ENCODE measurements around the gene MAN1A2. TPM values are rescaled to one million over a fixed set of nuclear protein-coding genes. Genes with fewer than 3 reads are reported as not detected.
"Not testable (repeated sequence)": the region's sequence is repeated elsewhere in the genome, so short reads cannot be mapped to it uniquely, and the experiment has no call there.

MAN1A2 gene
- total RNA-seq, 2 experiments from 2014 or later, result 18.3 to 22.5 TPM

DNA sequence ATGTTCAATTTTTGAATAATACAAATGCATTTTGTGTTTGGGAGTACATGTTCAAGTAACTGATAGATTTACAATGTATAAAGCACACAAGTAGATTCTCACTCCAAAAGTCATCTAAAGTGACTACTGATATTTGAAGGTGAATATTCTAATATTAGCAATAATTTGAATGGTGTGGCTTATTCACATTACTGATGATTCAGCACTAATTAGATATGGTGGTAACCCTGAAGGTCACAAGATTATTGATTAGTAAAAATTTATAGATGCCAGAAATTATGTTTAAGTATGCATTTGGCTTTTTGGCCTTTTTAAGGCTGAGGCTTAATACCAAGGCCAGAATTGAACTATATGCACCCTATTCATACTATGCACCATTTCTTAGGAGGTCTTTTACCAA, 186.2 kb downstream of the MAN1A2 start:
- Mint-ChIP-seq H3K4me1 (ENCODE audit: low read depth) (no peaks in the 10 kb centered on the region), H3K4me3 (no peak overlapping the region), H3K36me3 (no peaks in the 10 kb centered on the region), H3K9me3 (no peaks in the 10 kb centered on the region), H3K27ac (no peak overlapping the region), H3K27me3 (peaks cover 1% of the 10 kb centered on the region)
- CTCF ChIA-PET, result no interaction called here
- no peak for DNase-seq
- intact Hi-C loops (cut with micrococcal nuclease), result no loop called here
- POLR2A ChIA-PET, result no interaction called here

DNA sequence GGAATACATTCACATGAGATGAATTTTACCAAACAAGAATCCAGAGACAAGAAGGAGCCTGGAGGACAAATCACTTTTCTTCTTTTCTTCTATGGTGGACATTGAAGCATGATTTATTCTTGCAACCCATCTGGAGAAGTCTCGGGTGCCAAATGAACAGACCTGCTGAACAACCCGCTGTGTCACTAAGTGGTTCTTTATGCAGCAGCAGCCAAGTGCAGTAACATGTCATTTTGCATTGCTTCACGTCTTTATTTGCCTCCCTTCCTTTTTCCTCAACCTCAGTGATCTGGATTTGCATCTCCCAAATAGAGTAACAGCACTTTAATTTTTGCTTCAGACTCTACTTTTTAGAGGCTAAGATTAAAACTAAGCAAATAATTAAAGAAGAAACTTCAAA, 188.6 kb downstream of the MAN1A2 start:
- ChIA-PET POLR2A (no interaction called here), CTCF (interaction anchor here (1.9 kb wide), 1 partner anchor 21 kb away, joined by 9 read pairs; no protein-coding TSS in a partner anchor)
- intact Hi-C loops (cut with micrococcal nuclease), result no loop called here
- Mint-ChIP-seq H3K36me3 (peaks cover 3% of the 10 kb centered on the region), H3K9me3 (peaks cover 8% of the 10 kb centered on the region), H3K4me1 (ENCODE audit: low read depth) (no peaks in the 10 kb centered on the region), H3K4me3 (no peak overlapping the region), H3K27me3 (peaks cover 1% of the 10 kb centered on the region), H3K27ac (no peak overlapping the region)
- no peak for DNase-seq

DNA sequence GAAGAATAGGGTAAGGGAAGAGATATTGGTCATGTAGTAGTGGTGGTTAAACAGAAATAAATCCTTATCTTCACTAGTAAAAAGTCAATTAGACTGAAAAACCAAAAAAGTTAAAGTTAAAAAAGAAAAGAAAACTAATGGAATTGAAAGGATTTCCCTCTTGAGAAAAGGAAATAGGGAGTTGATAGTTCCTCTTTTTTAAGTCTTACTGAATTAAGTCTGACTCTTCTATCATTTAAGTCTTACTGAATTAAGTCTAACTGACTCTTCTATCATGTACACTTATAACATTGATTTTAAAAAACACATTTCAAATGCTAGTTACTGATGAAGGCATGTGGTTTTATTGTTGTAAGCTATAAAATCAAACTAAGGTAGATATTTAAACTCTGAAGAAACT, 189.1 kb downstream of the MAN1A2 start:
- peaks cover 1% of the 10 kb centered on the region for H3K27me3 Mint-ChIP-seq
- no peak overlapping the region for H3K4me3 Mint-ChIP-seq
- peaks cover 3% of the 10 kb centered on the region for H3K36me3 Mint-ChIP-seq
- CTCF ChIA-PET, result interaction anchor here (1.9 kb wide), 1 partner anchor 21 kb away, joined by 9 read pairs; no protein-coding TSS in a partner anchor
- no peaks in the 10 kb centered on the region for H3K4me1 Mint-ChIP-seq (ENCODE audit: low read depth)
- no peak for DNase-seq
- no peak overlapping the region for H3K27ac Mint-ChIP-seq
- POLR2A ChIA-PET, result no interaction called here
- peaks cover 8% of the 10 kb centered on the region for H3K9me3 Mint-ChIP-seq
- intact Hi-C loops (cut with micrococcal nuclease), result no loop called here

DNA sequence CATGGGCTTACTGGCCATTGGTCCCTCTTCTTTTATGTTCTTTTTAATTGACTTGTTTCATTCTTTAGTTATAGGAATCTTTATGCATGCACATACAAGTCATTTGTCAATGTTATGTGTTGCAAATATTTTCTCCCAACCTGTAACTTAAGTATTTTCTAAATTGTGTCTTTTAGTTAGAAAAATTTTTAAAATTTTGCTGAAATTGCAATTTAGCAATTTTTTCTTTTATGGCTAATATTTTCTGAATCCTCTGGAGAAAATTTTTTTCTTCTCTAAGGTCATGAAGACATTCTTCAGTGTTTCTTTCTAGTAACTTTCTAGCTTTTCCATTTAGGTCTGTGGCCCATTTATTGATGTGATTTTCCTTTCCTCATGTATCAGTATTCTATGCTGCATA, 189.7 kb downstream of the MAN1A2 start:
- POLR2A ChIA-PET, result no interaction called here
- peaks cover 3% of the 10 kb centered on the region for H3K36me3 Mint-ChIP-seq
- H3K9me3 Mint-ChIP-seq, result peaks cover 8% of the 10 kb centered on the region
- CTCF ChIA-PET, result interaction anchor here (1.9 kb wide), 1 partner anchor 22 kb away, joined by 9 read pairs; no protein-coding TSS in a partner anchor
- no peak for DNase-seq
- no peak overlapping the region for H3K4me3 Mint-ChIP-seq
- intact Hi-C loops (cut with micrococcal nuclease), result no loop called here
- H3K4me1 Mint-ChIP-seq (ENCODE audit: low read depth), result no peaks in the 10 kb centered on the region
- H3K27ac Mint-ChIP-seq, result no peak overlapping the region
- H3K27me3 Mint-ChIP-seq, result peaks cover 1% of the 10 kb centered on the region

DNA sequence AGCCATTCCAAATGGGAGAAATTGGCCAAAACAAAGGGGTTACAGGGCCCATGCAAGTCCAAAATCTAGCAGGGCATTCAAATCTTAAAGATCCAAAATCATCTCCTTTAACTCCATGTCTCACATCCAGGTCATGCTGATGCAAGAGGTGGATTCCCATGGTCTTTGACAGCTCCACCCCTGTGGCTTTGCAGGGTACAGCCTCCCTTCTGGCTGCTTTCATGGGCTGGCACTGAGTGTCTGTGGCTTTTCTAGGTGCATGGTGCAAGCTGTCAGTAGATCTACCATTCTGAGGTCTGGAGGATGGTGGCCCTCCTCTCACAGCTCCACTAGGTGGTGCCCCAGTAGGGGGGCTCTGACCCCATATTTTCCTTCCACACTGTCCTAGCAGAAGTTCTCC, 191.2 kb downstream of the MAN1A2 start:
- H3K27me3 Mint-ChIP-seq; H3K4me3 Mint-ChIP-seq; DNase-seq; intact Hi-C loops (cut with micrococcal nuclease); H3K9me3 Mint-ChIP-seq; POLR2A ChIA-PET; CTCF ChIA-PET; H3K36me3 Mint-ChIP-seq; H3K27ac Mint-ChIP-seq; H3K4me1 Mint-ChIP-seq (ENCODE audit: low read depth): not testable (repeated sequence)

DNA sequence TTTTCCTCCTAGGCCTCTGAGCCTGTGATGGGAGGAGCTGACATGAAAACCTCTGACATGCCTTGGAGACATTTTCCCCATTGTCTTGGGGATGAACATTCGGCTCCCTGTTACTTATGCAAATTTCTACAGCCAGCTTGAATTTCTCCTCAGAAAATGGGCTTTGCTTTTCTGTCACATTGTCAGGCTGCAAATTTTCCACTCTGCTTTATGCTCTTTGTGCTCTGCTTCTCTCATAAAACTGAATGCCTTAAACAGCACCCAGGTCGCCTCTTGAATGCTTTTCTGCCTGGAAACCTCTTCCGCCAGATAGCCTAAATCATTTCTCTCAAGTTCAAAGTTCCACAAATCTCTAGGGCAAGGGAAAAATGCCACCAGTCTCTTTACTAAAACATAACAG, 191.9 kb downstream of the MAN1A2 start:
- Mint-ChIP-seq H3K27ac (no peak overlapping the region), H3K4me3 (no peak overlapping the region), H3K36me3 (peaks cover 3% of the 10 kb centered on the region), H3K27me3 (peaks cover 1% of the 10 kb centered on the region), H3K9me3 (peaks cover 8% of the 10 kb centered on the region), H3K4me1 (ENCODE audit: low read depth) (no peaks in the 10 kb centered on the region)
- ChIA-PET CTCF (no interaction called here), POLR2A (no interaction called here)
- no peak for DNase-seq
- intact Hi-C loops (cut with micrococcal nuclease), result no loop called here

DNA sequence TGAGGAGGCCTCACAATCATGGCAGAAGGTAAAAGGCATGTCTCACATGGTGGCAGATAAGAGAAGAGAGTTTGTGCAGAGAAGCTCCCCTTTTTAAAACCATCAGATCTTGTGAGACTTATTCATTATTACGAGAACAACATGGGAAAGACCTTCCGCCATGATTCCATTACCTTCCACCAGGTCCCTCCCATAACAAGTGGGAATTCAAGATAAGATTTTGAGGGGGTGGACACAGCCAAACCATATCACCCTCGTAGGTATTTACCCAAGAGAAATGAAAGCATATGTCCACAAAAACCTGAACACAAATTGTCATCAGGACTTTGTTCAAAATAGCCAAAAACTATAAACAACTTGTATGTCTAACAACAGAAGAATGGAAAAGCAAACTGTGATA, 192.7 kb downstream of the MAN1A2 start:
- DNase-seq, result no peak
- H3K9me3 Mint-ChIP-seq, result peaks cover 8% of the 10 kb centered on the region
- H3K4me3 Mint-ChIP-seq, result no peak overlapping the region
- no peak overlapping the region for H3K27ac Mint-ChIP-seq
- CTCF ChIA-PET, result no interaction called here
- no peaks in the 10 kb centered on the region for H3K4me1 Mint-ChIP-seq (ENCODE audit: low read depth)
- H3K27me3 Mint-ChIP-seq, result peaks cover under 1% of the 10 kb centered on the region
- POLR2A ChIA-PET, result no interaction called here
- intact Hi-C loops (cut with micrococcal nuclease), result no loop called here
- peaks cover 3% of the 10 kb centered on the region for H3K36me3 Mint-ChIP-seq

DNA sequence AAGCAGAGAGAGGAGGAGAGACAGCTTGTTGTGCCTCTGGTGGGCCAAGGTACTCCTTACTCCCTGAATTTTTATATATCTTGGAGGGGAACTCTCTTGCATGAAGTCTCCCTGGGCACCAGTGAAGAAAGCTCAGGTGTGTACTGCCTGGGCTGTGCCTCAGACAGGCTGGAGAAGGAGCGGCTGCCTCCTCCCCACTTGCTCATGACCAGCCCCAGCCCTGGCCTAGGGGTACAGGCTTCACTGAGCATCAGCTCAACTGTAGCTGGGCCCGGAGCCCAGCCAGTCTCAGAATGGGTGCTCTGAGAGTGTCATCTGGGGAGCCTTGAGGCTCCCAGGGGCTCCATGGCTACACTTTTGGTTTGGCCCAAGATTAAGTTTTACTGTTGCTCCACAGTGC, 193.8 kb downstream of the MAN1A2 start:
- DNase-seq, result no peak
- Mint-ChIP-seq H3K4me3 (no peak overlapping the region), H3K27ac (no peak overlapping the region), H3K9me3 (peaks cover 8% of the 10 kb centered on the region), H3K4me1 (ENCODE audit: low read depth) (no peaks in the 10 kb centered on the region), H3K27me3 (no peaks in the 10 kb centered on the region), H3K36me3 (peaks cover 3% of the 10 kb centered on the region)
- CTCF ChIA-PET, result no interaction called here
- POLR2A ChIA-PET, result no interaction called here
- intact Hi-C loops (cut with micrococcal nuclease), result no loop called here

DNA sequence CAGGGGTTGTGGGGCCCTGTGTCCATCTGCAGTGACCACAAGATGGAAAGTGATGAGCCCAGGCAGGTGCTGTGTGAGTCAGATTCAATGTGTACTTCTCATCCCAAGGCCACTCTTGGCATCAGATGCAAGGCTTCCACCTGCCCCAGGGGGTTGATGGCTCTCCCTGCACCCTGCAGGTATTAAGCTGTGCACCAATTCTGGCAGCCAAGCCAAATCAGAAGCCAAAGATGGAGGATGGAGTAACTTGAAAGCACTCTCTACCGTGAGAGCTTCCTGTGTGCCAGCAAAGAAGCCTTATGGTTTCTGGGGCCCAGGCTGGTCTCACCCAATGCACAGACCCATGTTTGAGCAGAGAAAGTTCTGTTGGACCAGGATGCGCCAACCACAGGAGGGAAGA, 194.3 kb downstream of the MAN1A2 start:
- CTCF ChIA-PET, result no interaction called here
- Mint-ChIP-seq H3K27ac (no peak overlapping the region), H3K9me3 (peaks cover 8% of the 10 kb centered on the region), H3K4me1 (ENCODE audit: low read depth) (no peaks in the 10 kb centered on the region), H3K36me3 (peaks cover 3% of the 10 kb centered on the region), H3K27me3 (no peaks in the 10 kb centered on the region), H3K4me3 (no peak overlapping the region)
- DNase-seq, result no peak
- POLR2A ChIA-PET, result no interaction called here
- intact Hi-C loops (cut with micrococcal nuclease), result no loop called here

DNA sequence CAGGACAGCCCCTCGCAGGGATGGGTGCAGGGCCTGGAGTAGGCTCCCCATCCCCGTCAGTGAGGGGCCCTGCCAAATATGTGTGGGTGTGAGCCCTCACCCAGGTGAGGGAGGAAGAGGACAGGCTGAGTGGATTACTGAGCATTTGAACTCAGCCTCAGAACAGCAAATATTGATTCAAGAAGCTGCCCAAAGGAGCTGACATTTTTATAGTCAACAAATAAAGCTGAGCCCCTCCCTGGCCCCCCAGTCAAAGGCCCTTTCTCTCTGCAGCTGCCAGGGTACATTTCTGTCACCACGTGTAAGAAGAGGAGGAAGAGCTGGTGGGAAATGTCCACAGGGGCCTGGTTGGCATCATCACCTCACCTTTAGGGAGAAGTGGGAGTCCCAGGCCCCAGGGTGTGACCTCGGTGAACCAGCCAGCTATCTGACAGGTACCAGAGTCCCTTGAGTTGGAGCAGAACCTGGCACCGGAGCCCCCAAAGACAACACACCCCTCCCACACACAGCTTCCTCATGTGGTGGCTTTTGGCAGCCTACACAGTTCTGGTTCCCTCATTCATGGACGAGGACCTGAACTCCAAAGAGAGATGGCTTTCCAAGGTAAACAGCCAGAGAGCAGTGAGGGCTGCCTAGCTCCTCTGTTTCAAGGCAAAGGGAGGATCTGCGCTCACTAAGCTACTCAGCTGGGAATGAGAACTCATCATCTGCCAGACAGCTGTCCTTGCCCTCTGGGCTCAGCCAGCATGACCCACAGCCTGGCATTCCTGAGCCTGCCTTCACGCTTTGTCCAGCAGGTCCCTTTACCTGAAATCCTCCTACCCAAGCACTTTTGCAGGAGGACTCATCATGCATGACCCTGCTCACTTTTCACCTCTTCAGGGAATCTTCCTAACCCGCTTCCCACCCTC, 195.6 kb downstream of the MAN1A2 start:
- H3K27me3 Mint-ChIP-seq, result no peaks in the 10 kb centered on the region
- peaks cover 3% of the 10 kb centered on the region for H3K36me3 Mint-ChIP-seq
- ChIA-PET CTCF (interaction anchor here (2.1 kb wide), 1 partner anchor 192 kb away, joined by 6 read pairs; no protein-coding TSS in a partner anchor), POLR2A (no interaction called here)
- H3K27ac Mint-ChIP-seq, result no peak overlapping the region
- DNase-seq, result no peak
- no peak overlapping the region for H3K4me3 Mint-ChIP-seq
- intact Hi-C loops (cut with micrococcal nuclease), result no loop called here
- H3K9me3 Mint-ChIP-seq, result peaks cover 8% of the 10 kb centered on the region
- no peaks in the 10 kb centered on the region for H3K4me1 Mint-ChIP-seq (ENCODE audit: low read depth)

DNA sequence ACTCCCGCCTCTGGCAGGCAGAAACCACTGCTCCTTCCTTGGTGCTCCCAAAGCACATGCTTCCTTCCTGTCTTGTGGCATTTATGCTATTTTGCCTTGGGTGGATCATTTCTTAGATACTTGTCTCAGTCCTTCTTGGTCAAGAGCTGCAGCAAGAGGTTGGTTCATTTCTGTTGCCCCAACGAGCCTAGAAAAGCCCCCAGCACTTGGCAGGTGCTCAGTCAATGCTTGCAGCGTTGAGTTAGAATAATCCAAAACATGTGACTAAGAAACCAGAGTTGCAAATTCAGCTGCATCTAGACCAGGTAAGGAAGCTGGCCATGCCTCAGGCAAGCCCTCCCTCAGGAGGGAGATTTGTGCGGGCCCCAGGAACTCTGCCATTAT, 196.2 kb downstream of the MAN1A2 start:
- peaks cover 3% of the 10 kb centered on the region for H3K36me3 Mint-ChIP-seq
- peaks cover 8% of the 10 kb centered on the region for H3K9me3 Mint-ChIP-seq
- no peak overlapping the region for H3K27ac Mint-ChIP-seq
- ChIA-PET CTCF (interaction anchor here (2.1 kb wide), 1 partner anchor 191 kb away, joined by 6 read pairs; no protein-coding TSS in a partner anchor), POLR2A (no interaction called here)
- no peaks in the 10 kb centered on the region for H3K4me1 Mint-ChIP-seq (ENCODE audit: low read depth)
- no peak for DNase-seq
- no peaks in the 10 kb centered on the region for H3K27me3 Mint-ChIP-seq
- intact Hi-C loops (cut with micrococcal nuclease), result no loop called here
- H3K4me3 Mint-ChIP-seq, result no peak overlapping the region

DNA sequence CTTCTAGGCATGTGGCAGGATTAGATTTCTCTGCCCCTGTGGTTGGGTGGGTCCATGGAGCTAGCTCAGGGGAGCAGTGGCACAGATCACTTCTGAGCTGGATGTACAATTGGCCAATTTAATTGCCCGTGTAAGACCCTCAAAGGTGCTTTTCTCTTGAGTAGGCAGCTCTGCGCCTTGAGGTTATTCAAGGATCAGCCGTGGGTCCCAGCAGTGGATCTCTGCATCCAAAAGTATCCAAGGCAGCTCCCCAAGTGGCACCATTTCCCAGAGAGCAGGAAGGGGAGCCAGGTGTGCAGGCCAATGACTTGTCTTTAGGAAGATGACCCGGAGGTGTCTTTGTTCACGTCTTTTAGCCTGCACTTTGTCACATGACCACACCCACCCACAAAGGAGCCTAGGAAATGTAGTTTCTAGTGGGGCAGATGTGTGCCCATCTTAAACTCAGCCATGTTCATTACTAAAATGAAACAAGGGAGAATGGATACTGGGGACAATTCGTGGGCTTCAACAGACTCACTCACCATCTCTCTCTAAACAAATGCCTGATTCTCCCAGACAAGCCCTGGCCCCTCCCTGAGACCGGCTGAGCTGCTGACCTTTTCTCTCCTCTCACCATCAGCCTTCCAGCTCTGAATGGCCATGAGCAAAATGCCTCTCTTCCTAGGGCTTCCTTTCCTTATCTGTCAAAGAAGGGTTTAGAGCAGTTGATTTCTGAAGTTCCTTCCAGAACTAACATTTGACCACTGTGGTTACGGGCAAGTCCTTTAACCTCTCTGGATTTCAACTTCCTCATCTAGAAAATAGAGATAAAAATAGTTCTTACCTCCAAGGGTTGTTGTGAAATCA, 197.2 kb downstream of the MAN1A2 start:
- ChIA-PET POLR2A (no interaction called here), CTCF (interaction anchor here (0.8 to 2.1 kb wide), 2 partner anchors 190 to 332 kb away, joined by 3 to 6 read pairs; no protein-coding TSS in a partner anchor)
- H3K4me1 Mint-ChIP-seq (ENCODE audit: low read depth), result no peaks in the 10 kb centered on the region
- no peak overlapping the region for H3K4me3 Mint-ChIP-seq
- DNase-seq, result no peak
- intact Hi-C loops (cut with micrococcal nuclease), result no loop called here
- H3K27me3 Mint-ChIP-seq, result no peaks in the 10 kb centered on the region
- no peak overlapping the region for H3K27ac Mint-ChIP-seq
- peaks cover 4% of the 10 kb centered on the region for H3K9me3 Mint-ChIP-seq
- no peaks in the 10 kb centered on the region for H3K36me3 Mint-ChIP-seq

Data from activated CD4-positive, alpha-beta memory T cell treated with anti-CD3 and anti-CD28 coated beads for 36 hours (primary cell).